SK-N-SH treated with all-trans-retinoic acid at 6 μM for 48 hours (cell line): ENCODE measurements around the gene RUFY4.

ENCODE experiments used
- ARNTL ChIP-seq: fragments of 450-650 bp; formaldehyde crosslinking; IDR thresholded peaks from 2 replicates; pipeline ENCODE4 v1.5.0; 2020; ENCODE audit warnings: low read depth, mild to moderate bottlenecking, moderate library complexity, borderline replicate concordance
- BACH2 ChIP-seq: fragments of 250-450 bp; sonication (Bioruptor Pico); IDR thresholded peaks from 2 replicates; pipeline ENCODE4 v1.9.0; 2021; ENCODE audit warnings: mild to moderate bottlenecking, borderline replicate concordance
- CSDC2 ChIP-seq: fragments of 250-450 bp; sonication (Bioruptor Pico); IDR thresholded peaks from 2 replicates; pipeline ENCODE4 v1.5.0; 2020; ENCODE audit warnings: mild to moderate bottlenecking, moderate library complexity
- ESRRG ChIP-seq: fragments of 250-450 bp; sonication (Bioruptor Pico); IDR thresholded peaks from 2 replicates; pipeline ENCODE4 v1.6.1; 2021; ENCODE audit warnings: mild to moderate bottlenecking
- GLIS3 ChIP-seq: fragments of 250-450 bp; sonication (Bioruptor Pico); IDR thresholded peaks from 2 replicates; pipeline ENCODE4 v1.5.0; 2020; ENCODE audit warnings: mild to moderate bottlenecking, moderate library complexity
- ISL1 ChIP-seq: fragments of 250-450 bp; sonication (Bioruptor Pico); IDR thresholded peaks from 2 replicates; pipeline ENCODE4 v2.1.2; 2022; ENCODE audit warnings: mild to moderate bottlenecking, moderate library complexity
- OSR1 ChIP-seq: fragments of 250-450 bp; sonication (Bioruptor Pico); IDR thresholded peaks from 2 replicates; pipeline ENCODE4 v1.8.0; 2022; ENCODE audit warnings: moderate library complexity, mild to moderate bottlenecking, inconsistent platforms
- RARB ChIP-seq: fragments of 250-450 bp; sonication (Bioruptor Pico); IDR thresholded peaks from 2 replicates; pipeline ENCODE4 v1.8.0; 2021; ENCODE audit warnings: mild to moderate bottlenecking, moderate library complexity
- SNAI2 ChIP-seq: fragments of 250-450 bp; sonication (Bioruptor Pico); IDR thresholded peaks from 2 replicates; pipeline ENCODE4 v1.5.0; 2020; ENCODE audit warnings: mild to moderate bottlenecking, moderate library complexity
- TOX ChIP-seq: fragments of 250-450 bp; sonication (Bioruptor Pico); IDR thresholded peaks from 2 replicates; pipeline ENCODE4 v1.8.0; 2021; ENCODE audit warnings: mild to moderate bottlenecking, moderate library complexity, borderline replicate concordance
- ZFP3 ChIP-seq: fragments of 250-450 bp; sonication (Bioruptor Pico); IDR thresholded peaks from 2 replicates; pipeline ENCODE4 v1.5.0; 2020; ENCODE audit warnings: mild to moderate bottlenecking, moderate library complexity
- ZFP30 ChIP-seq: fragments of 450-650 bp; formaldehyde crosslinking; IDR thresholded peaks from 2 replicates; pipeline ENCODE4 v1.5.0; 2022; ENCODE audit warnings: mild to moderate bottlenecking, moderate library complexity
- TF ChIP-seq, protein P1 (sequence below): fragments of 250-450 bp; sonication (Bioruptor Pico); IDR thresholded peaks from 2 replicates; pipeline ENCODE4 v1.5.1; 2021; ENCODE audit warnings: mild to moderate bottlenecking, moderate library complexity
- TF ChIP-seq, protein P2 (sequence below): fragments of 250-450 bp; sonication (Bioruptor Pico); IDR thresholded peaks from 2 replicates; pipeline ENCODE4 v1.8.0; 2020; ENCODE audit warnings: mild to moderate bottlenecking, moderate library complexity, borderline replicate concordance

DNA sequence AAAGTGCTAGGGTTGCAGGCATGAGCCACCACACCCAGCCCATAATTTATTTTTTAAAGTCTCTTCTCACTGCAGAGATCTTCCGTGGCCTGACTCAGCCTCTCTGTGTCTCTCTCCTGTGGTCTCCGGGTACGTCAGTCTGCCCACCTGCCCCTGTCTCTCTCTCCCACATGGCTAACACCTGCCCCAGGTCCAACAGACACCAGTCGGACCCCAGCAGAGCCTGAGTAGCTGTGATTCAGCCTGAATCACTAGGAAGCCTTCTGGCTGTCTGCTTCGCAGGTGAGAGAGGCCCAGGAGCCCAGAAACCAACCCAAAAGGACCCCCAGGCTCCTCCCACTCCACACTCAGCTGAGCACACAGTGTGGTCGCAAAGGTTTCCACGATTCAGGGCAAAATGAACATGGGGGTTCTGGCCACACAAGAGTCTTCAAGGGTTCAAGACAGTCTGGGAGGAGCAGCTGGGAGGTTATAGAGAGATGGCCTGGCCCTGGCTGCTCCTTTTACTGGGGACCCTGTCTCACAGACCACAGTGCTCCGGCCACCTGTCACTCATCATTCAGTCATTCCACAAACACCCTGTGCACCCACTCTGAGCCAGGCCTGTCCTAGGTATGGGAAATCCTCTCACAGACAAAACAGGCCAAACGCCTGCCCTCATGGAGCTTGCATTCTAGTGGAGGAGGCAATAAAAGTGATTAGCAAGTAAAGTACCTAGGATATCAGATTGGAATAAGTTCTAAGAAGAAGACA, 8.6 kb downstream of the RUFY4 start:
- TF ChIP-seq, protein P1, sequence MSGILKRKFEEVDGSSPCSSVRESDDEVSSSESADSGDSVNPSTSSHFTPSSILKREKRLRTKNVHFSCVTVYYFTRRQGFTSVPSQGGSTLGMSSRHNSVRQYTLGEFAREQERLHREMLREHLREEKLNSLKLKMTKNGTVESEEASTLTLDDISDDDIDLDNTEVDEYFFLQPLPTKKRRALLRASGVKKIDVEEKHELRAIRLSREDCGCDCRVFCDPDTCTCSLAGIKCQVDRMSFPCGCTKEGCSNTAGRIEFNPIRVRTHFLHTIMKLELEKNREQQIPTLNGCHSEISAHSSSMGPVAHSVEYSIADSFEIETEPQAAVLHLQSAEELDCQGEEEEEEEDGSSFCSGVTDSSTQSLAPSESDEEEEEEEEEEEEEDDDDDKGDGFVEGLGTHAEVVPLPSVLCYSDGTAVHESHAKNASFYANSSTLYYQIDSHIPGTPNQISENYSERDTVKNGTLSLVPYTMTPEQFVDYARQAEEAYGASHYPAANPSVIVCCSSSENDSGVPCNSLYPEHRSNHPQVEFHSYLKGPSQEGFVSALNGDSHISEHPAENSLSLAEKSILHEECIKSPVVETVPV (CRISPR knock-in tag): no peak
- no peak for TF ChIP-seq BACH2 (CRISPR knock-in tag)
- TF ChIP-seq ISL1 (CRISPR knock-in tag): no peak
- TF ChIP-seq CSDC2: no peak
- no peak for TF ChIP-seq GLIS3 (CRISPR knock-in tag)
- no peak for TF ChIP-seq RARB (CRISPR knock-in tag)
- TF ChIP-seq TOX: no peak
- TF ChIP-seq ZFP3 (CRISPR knock-in tag): no peak
- TF ChIP-seq, protein P2, sequence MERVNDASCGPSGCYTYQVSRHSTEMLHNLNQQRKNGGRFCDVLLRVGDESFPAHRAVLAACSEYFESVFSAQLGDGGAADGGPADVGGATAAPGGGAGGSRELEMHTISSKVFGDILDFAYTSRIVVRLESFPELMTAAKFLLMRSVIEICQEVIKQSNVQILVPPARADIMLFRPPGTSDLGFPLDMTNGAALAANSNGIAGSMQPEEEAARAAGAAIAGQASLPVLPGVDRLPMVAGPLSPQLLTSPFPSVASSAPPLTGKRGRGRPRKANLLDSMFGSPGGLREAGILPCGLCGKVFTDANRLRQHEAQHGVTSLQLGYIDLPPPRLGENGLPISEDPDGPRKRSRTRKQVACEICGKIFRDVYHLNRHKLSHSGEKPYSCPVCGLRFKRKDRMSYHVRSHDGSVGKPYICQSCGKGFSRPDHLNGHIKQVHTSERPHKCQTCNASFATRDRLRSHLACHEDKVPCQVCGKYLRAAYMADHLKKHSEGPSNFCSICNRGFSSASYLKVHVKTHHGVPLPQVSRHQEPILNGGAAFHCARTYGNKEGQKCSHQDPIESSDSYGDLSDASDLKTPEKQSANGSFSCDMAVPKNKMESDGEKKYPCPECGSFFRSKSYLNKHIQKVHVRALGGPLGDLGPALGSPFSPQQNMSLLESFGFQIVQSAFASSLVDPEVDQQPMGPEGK (CRISPR knock-in tag): no peak
- TF ChIP-seq ARNTL (CRISPR knock-in tag): no peak
- TF ChIP-seq ZFP30 (CRISPR knock-in tag): no peak
- TF ChIP-seq ESRRG: no peak
- no peak for TF ChIP-seq OSR1
- TF ChIP-seq SNAI2 (CRISPR knock-in tag): no peak
